ENCODE data around the gene MAPK9. TPM values are rescaled to one million over a fixed set of nuclear protein-coding genes. Genes with fewer than 3 reads are reported as not detected.

MAPK9 gene
- total RNA-seq, 1 experiment from 2014 or later, result 54.0 TPM

GRCh38 chr5:180202939-180203573, 88.8 kb downstream of the MAPK9 start:
- H3K4me2 ChIP-seq, result no peak overlapping the region
- POLR2A ChIA-PET (ENCODE audit: unreplicated experiment), result no interaction called here
- DNase-seq, result no peak
- H3K27me3 ChIP-seq (ENCODE audit: insufficient read depth, low read depth), result no peaks in the 10 kb centered on the region
- no peak overlapping the region for H2AFZ ChIP-seq
- H3K4me1 ChIP-seq (replicated peaks; ENCODE audit: insufficient read depth), result no peaks in the 10 kb centered on the region
- no peak overlapping the region for H3K27ac ChIP-seq
- H3K9me2 ChIP-seq (ENCODE audit: insufficient read depth), result no peaks in the 10 kb centered on the region
- H3K4me3 ChIP-seq, result no peak overlapping the region
- CTCF ChIA-PET, result no interaction called here
- intact Hi-C loops (cut with micrococcal nuclease; ENCODE audit: unreplicated experiment), result loop anchor here (5.0 to 10.0 kb wide), 3 partner anchors 269 to 402 kb away; partner anchors contain the start of gene CNOT6
- no peak for TF ChIP-seq CTCF (conservative IDR thresholded peaks at IDR 0.05)
- no peak for TF ChIP-seq EZH2 (IDR thresholded peaks at IDR 0.05; ENCODE audit: low read depth)
- BruUV-seq (replicated peaks), result no TSS peak
- H3F3A ChIP-seq (ENCODE audit: insufficient read depth, low read depth), result no peaks in the 10 kb centered on the region
- H3K9me3 ChIP-seq (ENCODE audit: insufficient read depth, low read depth), result no peaks in the 10 kb centered on the region
- no peaks in the 10 kb centered on the region for H4K20me1 ChIP-seq (ENCODE audit: insufficient read depth)
- H3K36me3 ChIP-seq (ENCODE audit: low read depth), result no peaks in the 10 kb centered on the region
- H3K79me2 ChIP-seq (ENCODE audit: low read depth), result no peaks in the 10 kb centered on the region

- no TSS peak for BruUV-seq (replicated peaks)
Observed at GRCh38 chr5:180201051-180201987, 90.6 kb downstream of the MAPK9 start.

More at GRCh38 chr5:180201051-180201987, 90.6 kb downstream of the MAPK9 start:
- no peaks in the 10 kb centered on the region for H3K27me3 ChIP-seq (ENCODE audit: insufficient read depth, low read depth)
- CTCF ChIA-PET, result no interaction called here
- no peaks in the 10 kb centered on the region for H3K9me3 ChIP-seq (ENCODE audit: insufficient read depth, low read depth)
- H3K36me3 ChIP-seq (ENCODE audit: low read depth), result no peaks in the 10 kb centered on the region
- intact Hi-C loops (cut with micrococcal nuclease; ENCODE audit: unreplicated experiment), result loop anchor here (5.0 to 10.0 kb wide), 3 partner anchors 271 to 403 kb away; partner anchors contain the start of gene CNOT6
- no peak overlapping the region for H2AFZ ChIP-seq
- H3K9me2 ChIP-seq (ENCODE audit: insufficient read depth), result no peaks in the 10 kb centered on the region
- H3K27ac ChIP-seq, result no peak overlapping the region
- no peaks in the 10 kb centered on the region for H3K79me2 ChIP-seq (ENCODE audit: low read depth)
- DNase-seq, result peak in 1 of 2 experiments; percentile 21
- H3K4me3 ChIP-seq, result no peak overlapping the region
- no peaks in the 10 kb centered on the region for H3F3A ChIP-seq (ENCODE audit: insufficient read depth, low read depth)
- H3K4me2 ChIP-seq, result no peak overlapping the region
- POLR2A ChIA-PET (ENCODE audit: unreplicated experiment), result no interaction called here
- TF ChIP-seq EZH2 (IDR thresholded peaks at IDR 0.05; ENCODE audit: low read depth) (no peak), CTCF (conservative IDR thresholded peaks at IDR 0.05) (peak; percentile 60)
- H4K20me1 ChIP-seq (ENCODE audit: insufficient read depth), result no peaks in the 10 kb centered on the region
- H3K4me1 ChIP-seq (replicated peaks; ENCODE audit: insufficient read depth), result no peaks in the 10 kb centered on the region
